ENCODE data around the gene HS3ST1.

Gene HS3ST1

GRCh38 chr4:11435557-11435956, 6.9 kb upstream of the HS3ST1 start:
- no peak for DNase-seq (ENCODE audit: low spot score)
- no peak for TF ChIP-seq CTCF (IDR thresholded peaks at IDR 0.05; ENCODE audit: extremely low read depth, missing control alignments)

DNA sequence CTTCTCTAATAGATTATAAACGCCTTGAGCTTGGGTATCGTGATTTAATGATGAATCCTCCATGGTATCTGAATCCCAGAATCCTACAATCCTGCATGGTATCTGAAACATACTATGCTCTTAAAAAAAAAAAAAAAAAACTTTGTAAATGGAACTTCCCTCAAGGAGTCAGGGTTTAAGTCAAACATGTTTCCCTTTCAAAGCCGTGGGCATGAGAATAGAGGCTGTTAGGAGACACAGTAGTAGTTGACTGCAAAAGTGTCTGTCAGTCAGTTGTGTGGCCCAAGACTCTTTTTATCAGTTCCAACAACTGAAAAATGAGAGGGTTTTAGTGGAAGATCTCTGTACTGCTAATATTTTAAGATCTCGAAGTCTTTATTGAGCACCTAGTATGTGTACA, 2.4 kb upstream of the HS3ST1 start:
- TF ChIP-seq CTCF (IDR thresholded peaks at IDR 0.05; ENCODE audit: extremely low read depth, missing control alignments), result no peak
- no peak for DNase-seq (ENCODE audit: low spot score)

DNA sequence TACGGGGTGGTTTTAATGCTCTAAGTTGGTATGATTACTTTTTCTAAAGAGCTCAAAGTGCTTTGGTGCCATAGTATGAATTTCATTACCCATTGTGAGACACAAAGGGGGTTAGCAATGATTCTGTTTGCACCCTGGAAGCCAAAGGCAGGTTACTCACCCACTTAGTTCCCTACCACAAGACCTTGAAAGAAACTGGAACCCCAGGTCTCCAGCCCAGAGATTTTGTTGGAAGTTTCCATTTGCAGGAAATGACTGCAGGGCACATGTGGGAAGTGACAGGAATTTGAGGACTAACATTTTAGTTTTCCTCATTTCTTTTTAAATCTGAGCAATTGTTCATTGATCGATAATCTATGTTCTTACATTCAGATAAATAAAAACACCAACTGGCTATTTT, 1.8 kb upstream of the HS3ST1 start:
- DNase-seq (ENCODE audit: low spot score), result no peak
- no peak for TF ChIP-seq CTCF (IDR thresholded peaks at IDR 0.05; ENCODE audit: extremely low read depth, missing control alignments)

DNA sequence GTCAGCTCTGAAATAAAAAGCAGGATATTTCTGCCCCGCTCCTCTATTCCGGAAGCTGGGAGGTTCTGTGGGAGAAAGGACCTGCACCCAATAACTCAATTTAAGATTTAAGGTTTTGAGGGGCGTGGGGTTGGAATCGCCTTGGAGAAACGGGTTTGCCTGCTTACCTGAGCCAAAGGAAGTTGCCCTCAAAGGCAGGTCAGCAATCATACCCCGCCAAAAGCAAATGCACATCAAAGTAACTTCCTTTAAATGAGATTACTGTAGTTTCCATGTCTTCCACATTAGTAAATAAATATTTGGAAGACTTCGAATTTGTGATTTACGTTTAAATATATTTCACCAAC, 978 bp upstream of the HS3ST1 start:
- no peak for TF ChIP-seq CTCF (IDR thresholded peaks at IDR 0.05; ENCODE audit: extremely low read depth, missing control alignments)
- DNase-seq (ENCODE audit: low spot score), result no peak

DNA sequence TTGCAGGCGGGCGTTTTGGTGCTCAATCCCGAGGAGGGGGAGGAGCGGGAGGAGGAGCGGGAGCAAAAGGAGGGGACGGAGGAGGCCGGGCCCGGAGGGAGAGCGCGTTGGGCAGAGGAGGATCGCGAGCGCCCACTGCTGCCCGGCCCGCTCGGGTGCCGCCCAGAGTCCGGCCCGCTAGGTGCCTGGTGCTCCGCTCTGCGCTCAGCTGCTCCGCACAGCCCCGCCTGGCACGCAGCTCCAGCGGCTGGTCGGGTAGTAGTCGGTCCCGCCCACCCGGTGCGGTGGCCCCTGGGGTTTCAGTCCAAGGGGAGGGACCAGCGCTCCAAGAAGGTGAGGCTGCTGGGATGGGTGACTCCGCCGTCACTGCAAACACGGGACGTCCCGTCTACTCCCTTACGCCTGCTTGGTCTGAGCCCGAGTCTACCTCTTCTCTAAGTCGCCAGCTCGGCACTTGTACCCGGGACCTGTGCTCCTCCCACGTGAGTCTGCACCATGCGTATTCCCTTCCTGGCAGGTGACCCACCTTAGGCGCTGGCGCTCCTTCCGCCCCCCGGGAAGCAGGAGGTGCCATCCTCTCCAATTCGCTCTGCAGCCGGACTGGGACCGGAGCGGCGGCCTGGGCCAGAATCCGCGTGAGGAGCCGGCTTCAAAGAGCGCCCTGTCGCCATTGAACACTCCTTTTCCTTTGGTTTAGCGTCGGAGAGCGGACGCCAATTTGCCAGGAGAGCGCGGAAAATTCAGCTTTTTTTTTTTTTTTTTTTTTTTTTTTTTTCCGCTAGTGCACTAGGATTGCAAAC, 405 bp upstream of the HS3ST1 start:
- TF ChIP-seq CTCF (IDR thresholded peaks at IDR 0.05; ENCODE audit: extremely low read depth, missing control alignments), result peak; percentile 20
- DNase-seq (ENCODE audit: low spot score), result peak; percentile 69

GRCh38 chr4:11427121-11427996, 1.3 kb downstream of the HS3ST1 start:
- no peak for TF ChIP-seq CTCF (IDR thresholded peaks at IDR 0.05; ENCODE audit: extremely low read depth, missing control alignments)
- DNase-seq (ENCODE audit: low spot score), result no peak

DNA sequence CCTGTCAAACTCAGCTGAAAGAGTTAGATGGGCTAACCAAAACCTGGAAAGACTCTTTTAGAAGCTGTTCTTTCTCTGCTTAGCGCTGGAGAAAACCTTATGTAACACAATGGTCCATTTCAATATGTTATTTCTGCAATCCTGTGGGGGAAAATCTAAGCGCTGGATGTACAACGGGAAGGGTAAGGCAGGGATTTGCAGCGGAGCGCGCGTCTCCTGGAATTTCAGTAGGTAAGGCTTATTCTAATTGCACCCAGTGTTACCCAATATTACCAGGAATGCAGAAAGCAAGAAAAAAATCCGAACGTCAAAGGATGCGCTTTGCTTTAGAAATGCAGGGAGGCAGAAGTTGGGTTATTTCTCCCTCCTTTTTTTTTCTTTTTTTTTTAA, 2.0 kb downstream of the HS3ST1 start:
- no peak for TF ChIP-seq CTCF (IDR thresholded peaks at IDR 0.05; ENCODE audit: extremely low read depth, missing control alignments)
- no peak for DNase-seq (ENCODE audit: low spot score)

Data from GM20000 (cell line).